Head of caudate nucleus (tissue), 42 donors: ENCODE data around the gene TPBGL.

ENCODE experiments used
- DNase-seq, 42 donors: peaks; one replicate each; pipeline versions ENCODE4 v3.0.0 to v3.0.0-alpha.2; 2020 to 2021; ENCODE audit warnings: mixed read lengths in 7 of 42
- intact Hi-C: fragments of 100-400 bp; cut with DNase I; formaldehyde crosslinking; loops from one replicate; pipeline ENCODE4 v1.15.0; 2022

The TPBGL gene

GRCh38 chr11:75240311-75241035 is at the start of gene TPBGL:
Gene TPBGL, plus strand, starts transcription at chr11:75240774. Its CDS starts 276 bp downstream, at chr11:75241050.
- DNase-seq, result peak in 41 of 42 donors; percentile 40 to 87 (median 69)
- intact Hi-C loops, result no loop called here

DNA sequence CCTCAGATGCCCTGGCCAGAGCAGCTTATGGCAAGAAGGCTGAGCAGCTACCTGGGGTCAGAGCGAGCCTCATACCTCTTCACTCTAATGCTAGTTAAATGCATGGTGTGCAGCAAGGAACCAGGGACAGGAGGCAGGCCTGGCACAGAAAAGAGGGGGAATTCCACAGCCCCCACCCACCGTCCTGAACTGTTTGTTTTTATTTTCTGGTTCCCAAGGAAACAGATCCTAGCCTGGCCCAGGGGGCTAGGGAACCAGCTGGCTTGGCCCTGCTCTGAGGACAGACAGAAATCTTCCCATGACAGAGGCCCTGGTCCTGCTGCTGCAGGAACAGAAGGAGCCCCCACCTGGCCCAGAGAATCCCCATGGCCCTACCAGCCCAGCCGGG is 49.2 kb upstream of the TPBGL start:
- intact Hi-C loops, result no loop called here

GRCh38 chr11:75193271-75193670 is 47.3 kb upstream of the TPBGL start:
- peak in 1 of 42 donors; percentile 23 for DNase-seq

More for the DNA sequence above, 49.2 kb upstream of the TPBGL start:
- peak in 1 of 42 donors; percentile 7 for DNase-seq

GRCh38 chr11:75193711-75194110 is 46.9 kb upstream of the TPBGL start:
- no peak for DNase-seq

More at GRCh38 chr11:75193271-75193670, 47.3 kb upstream of the TPBGL start:
- intact Hi-C loops, result no loop called here

GRCh38 chr11:75194147-75194546 is 46.4 kb upstream of the TPBGL start:
- intact Hi-C loops, result no loop called here
- DNase-seq, result no peak

More at GRCh38 chr11:75193711-75194110, 46.9 kb upstream of the TPBGL start:
- intact Hi-C loops, result no loop called here

- intact Hi-C loops, result no loop called here
- DNase-seq, result peak; percentile 31 to 84 (median 61)
These were observed 45.2 kb upstream of the TPBGL start for GRCh38 chr11:75195167-75195962.

DNA sequence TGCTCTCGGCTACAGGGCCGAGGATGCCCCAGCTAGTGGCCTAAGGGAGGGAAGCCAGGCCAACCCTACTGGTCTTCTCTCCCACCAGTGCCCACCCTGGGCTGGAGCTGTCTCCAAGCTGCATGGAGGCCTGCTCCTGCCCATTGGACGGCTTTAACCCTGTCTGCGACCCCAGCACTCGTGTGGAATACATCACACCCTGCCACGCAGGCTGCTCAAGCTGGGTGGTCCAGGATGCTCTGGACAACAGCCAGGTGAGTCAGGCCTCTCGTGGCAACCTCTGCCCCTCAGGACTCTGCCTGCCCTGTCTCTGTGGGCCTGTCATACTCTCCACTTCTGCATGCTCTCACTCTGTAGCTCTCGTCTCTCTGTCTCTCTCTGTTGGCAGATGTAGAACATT is 44.1 kb upstream of the TPBGL start:
- intact Hi-C loops, result no loop called here
- DNase-seq, result peak in 1 of 42 donors; percentile 21

DNA sequence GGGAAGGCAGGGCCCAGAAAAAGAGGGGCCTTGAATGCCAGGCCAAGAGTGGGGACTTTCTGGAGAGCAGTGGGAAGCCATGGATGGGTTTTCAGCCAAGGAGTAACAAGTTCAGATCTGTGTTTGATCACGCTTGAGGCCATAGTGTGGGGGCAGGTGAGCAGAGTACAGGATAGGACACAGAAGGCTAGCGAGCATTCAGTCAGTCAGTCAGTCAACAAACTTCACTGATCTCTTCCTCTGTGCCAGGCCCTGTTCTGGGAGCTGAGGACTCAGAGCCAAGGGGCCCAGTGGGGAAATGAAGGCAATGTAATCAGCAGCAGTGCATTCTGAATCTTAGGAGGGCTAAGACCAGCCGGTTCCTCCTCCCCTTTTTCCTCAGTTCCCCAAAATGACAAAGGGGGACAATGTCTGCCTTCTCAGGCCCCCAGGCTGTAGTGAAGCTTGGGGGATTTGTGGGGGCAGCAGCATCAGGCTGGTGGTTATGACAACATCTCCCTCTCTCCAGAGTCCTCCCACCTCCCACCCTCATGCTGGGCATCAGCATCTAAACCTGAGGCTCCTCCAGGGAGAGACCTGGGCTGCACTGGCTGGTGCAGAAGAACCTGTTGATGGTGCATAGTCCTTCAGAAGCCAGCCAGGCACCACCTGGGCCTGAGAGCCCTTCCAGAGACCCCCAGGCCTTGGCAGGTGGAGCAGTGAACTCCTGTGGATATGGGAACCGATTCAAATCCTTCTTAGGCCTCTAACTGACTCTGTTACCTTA is 42.9 kb upstream of the TPBGL start:
- DNase-seq, result no peak
- intact Hi-C loops, result no loop called here

- intact Hi-C loops, result no loop called here
These were observed 42.1 kb upstream of the TPBGL start for GRCh38 chr11:75198278-75198973.

DNA sequence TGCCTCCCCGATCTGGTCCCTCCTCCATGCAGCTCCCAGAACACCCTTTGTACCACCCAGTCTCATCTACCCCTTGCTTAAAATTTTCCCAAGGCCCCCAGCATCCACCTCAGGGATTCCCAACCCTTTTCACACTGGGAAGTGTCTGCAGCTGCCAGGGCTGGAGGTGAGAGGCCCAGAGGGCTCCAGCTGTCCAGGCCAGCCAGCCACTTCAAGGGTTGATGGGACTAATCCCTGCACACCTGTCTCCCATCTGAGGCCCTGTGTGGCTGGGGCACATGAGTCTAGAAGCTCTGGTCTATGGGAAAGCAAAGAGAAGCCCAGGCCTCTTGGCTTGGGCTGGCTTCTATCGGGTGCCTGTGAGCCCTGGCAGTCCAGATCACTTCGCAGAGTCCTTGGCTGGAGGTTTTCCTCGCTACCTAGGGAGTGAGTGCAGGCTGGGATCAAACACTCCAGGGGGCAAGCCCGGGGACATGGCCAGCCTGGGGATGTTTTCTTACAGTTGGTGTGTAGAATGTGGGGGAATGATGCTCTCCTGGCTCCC is 41.1 kb upstream of the TPBGL start:
- no peak for DNase-seq
- intact Hi-C loops, result no loop called here

More at GRCh38 chr11:75198278-75198973, 42.1 kb upstream of the TPBGL start:
- DNase-seq, result no peak

DNA sequence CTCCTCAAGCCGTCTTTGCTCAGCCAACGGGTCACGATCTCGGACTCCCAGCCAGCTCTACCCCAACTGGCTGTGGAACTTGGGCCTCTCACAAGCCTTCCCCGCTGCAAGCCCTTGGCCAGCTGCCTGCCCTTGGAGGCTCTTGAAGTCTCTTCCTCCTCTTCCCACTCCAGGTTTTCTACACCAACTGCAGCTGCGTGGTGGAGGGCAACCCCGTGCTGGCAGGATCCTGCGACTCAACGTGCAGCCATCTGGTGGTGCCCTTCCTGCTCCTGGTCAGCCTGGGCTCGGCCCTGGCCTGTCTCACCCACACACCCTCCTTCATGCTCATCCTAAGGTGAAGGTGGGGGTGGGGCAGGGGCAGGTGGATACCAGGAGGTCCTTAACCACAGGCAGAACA is 40.5 kb upstream of the TPBGL start:
- peak in 10 of 42 donors; percentile 14 to 48 (median 33) for DNase-seq
- intact Hi-C loops, result no loop called here

- DNase-seq, result no peak
- intact Hi-C loops, result no loop called here
These were observed 40.0 kb upstream of the TPBGL start for GRCh38 chr11:75200531-75200930.

GRCh38 chr11:75201771-75202170 is 38.8 kb upstream of the TPBGL start:
- no peak for DNase-seq
- intact Hi-C loops, result no loop called here

GRCh38 chr11:75202195-75202594 is 38.4 kb upstream of the TPBGL start:
- intact Hi-C loops, result no loop called here

GRCh38 chr11:75203138-75203537 is 37.4 kb upstream of the TPBGL start:
- intact Hi-C loops, result no loop called here
- peak in 2 of 42 donors; percentile 19 to 36 for DNase-seq

More at GRCh38 chr11:75202195-75202594, 38.4 kb upstream of the TPBGL start:
- no peak for DNase-seq

DNA sequence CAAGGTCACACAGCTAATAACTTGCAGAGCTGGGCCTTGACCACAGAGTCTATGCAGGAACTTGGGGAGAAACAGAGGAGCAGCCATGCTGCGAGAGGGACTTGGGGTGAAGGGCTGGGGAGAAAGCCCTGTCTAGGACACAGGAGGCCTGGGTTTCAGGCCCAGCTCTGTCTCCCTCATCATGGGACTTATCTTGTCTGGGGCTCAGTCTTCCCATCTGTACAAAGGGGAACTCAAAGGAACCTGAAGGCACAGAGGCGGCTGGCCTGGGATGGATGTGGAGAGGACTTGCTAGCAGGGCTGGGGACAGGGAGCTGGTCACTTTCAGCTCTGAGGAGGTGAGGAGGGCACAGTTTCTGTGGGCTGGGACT is 36.9 kb upstream of the TPBGL start:
- peak in 2 of 42 donors; percentile 5 to 28 for DNase-seq
- intact Hi-C loops, result loop anchor here (2.0 kb wide), 1 partner anchor 61 kb away; no protein-coding TSS in a partner anchor

GRCh38 chr11:75204012-75204674 is 36.4 kb upstream of the TPBGL start:
- no peak for DNase-seq
- intact Hi-C loops, result loop anchor here (2.0 kb wide), 1 partner anchor 61 kb away; no protein-coding TSS in a partner anchor
